ENCODE results near the gene TM9SF4.

The TM9SF4 gene

DNA sequence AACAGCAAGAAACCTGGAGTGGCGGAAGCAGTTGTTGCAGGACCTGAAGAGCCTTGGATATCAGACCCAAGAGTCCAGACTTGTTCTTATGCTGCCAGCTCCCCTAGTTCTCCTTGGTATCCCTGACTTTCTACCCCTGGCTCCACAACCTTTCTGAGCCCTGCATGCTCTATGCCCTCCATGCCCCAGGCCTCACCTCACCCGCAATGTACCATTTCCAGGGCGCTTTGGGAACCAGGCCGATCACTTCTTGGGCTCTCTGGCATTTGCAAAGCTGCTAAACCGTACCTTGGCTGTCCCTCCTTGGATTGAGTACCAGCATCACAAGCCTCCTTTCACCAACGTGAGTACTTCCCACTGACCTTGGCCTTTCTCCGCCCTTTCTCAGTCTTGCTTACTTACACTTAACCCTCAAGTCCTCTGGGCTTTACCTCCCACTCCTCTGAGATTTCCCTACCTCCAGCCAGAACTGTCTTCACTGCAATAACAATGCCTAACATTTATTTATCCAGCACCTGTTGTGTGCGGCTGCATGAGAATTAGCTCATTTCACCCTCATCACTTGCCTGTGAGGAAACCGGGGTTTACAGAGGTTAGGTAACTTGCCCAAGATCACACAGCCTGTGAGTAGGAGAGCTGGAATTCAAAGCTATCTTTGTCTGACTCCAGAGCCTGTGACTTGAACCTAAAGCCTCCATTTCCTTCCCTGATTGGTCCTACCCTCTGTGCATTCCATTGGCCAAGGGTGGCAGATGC lies 100.5 kb downstream of the TM9SF4 start:
- DNase-seq: no peak

DNA sequence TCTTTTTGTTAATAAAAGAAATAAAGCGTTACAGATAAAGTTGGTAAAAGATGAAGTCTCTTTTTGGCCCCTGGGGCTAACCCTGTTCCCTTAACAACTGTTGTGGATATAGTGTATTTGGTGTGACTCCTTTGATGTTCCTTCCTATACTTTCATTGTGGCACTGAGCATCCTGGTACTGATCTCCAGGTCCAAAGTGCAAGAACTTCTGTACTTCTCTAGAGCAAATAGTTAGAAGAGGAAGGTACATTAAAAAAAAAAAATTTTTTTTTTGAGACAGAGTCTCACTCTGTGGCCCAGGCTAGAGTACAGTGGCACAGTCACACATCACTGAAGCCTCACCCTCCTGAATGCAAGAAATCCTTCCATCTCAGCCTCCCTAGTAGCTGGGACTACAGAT lies 104.4 kb downstream of the TM9SF4 start:
- DNase-seq: no peak

DNA sequence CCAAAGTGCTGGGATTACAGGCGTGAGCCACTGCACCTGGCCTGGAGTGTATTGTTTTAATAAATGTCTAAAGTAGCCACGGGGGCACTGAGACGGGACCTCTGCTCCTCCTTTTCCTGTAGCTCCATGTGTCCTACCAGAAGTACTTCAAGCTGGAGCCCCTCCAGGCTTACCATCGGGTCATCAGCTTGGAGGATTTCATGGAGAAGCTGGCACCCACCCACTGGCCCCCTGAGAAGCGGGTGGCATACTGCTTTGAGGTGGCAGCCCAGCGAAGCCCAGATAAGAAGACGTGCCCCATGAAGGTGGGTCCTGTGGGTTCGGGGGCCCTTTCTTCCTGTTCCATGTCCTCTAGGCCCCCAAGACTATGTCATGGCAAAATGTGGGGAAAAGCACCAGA lies 105.6 kb downstream of the TM9SF4 start:
- DNase-seq: no peak

DNA sequence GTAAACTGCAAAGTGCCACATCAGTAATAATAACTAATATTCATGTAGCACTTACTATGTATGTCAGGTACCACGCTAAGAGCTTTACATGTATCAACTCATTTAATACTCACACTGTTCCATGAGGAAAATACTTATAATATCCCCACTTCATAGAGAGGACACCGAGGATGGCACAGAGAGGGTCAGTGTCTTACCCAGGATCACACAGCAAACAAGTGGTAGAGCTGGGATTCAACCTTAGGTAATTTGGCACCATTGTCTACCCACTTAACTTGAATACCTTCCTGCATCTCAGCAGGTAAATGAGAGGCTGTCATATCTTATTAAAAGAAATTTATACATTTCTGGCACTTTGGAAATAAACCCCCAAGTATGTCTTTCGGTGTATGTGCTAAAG lies 106.2 kb downstream of the TM9SF4 start:
- no peak for DNase-seq

DNA sequence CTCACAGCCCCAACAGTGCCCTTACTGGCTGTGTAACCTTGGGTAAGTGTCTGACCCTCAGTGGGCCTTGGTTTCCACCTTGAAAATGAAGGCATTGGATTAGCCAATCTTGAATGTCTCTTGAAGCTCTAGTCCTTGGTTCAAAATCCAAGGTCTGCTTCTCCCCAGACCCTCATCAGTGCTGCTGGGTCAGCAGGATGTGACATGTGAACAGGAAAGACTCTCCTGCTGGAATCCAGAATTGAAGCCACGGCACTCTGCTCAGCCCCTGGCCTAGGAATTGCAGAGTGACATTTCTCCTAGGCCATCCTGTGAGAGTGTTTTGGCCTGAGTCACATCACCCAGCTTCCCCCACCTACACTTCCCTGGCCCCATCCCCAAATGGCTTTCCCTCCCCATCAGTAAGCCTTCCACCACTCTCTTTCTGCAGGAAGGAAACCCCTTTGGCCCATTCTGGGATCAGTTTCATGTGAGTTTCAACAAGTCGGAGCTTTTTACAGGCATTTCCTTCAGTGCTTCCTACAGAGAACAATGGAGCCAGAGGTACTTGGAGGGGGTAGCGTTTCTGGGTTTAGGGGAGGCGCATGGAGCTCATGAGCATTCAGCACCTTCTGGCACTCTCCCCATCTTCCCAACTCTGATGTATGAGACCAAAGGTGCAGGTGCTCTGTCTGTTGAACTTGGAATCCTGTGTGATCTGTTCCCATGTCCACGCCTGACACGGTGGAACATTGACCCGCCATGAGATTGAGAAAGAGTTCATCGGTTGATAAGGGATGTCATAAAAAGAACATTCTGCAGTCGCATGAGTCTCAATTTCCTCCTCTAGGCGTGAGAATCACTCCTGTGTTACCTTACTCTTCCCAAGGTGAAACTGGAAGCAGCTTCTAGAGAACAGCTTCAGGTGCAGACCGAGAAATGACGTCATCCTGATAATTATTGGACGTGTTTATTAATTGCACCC lies 106.9 kb downstream of the TM9SF4 start:
- no peak for DNase-seq

Data from CD4-positive, alpha-beta T cell treated with Interleukin-10 for 1 hour (primary cell).